WTC11 (cell line): ENCODE data around the gene INO80E. TPM values are rescaled to one million over a fixed set of nuclear protein-coding genes. Genes with fewer than 3 reads are reported as not detected.

ENCODE experiments used
- ATAC-seq: fragments of 200-7000 bp; cut with Tn5 transposase; 2 replicates; pipeline ENCODE4 v1.10.0; 2021; ENCODE audit warnings: mild to moderate bottlenecking, moderate library complexity
- CTCF ChIA-PET: fragments of 300-600 bp; sonication (Branson Sonifier 250); formaldehyde crosslinking; loops from one replicate; lab custom pipeline; 2021; ENCODE audit warnings: antibody characterized with exemption; lab: Charles Lee
- POLR2A ChIA-PET: fragments of 350-600 bp; sonication (Branson Sonifier 250); formaldehyde crosslinking; loops from one replicate; lab custom pipeline; 2021; ENCODE audit warnings: antibody characterized with exemption; lab: Charles Lee
- DNase-seq: peaks from one replicate; pipeline ENCODE4 v3.0.0; 2021; ENCODE audit warnings: low spot score
- H3K27ac Mint-ChIP-seq: 2 replicates; pipeline ENCODE4 v1.8.0; 2021; ENCODE audit warnings: mixed read lengths
- H3K27me3 Mint-ChIP-seq: 2 replicates; pipeline ENCODE4 v1.8.0; 2021; ENCODE audit warnings: low read depth, mild to moderate bottlenecking, moderate library complexity, mixed read lengths
- H3K36me3 Mint-ChIP-seq: 2 replicates; pipeline ENCODE4 v1.8.0; 2021; ENCODE audit warnings: mixed read lengths
- H3K4me1 Mint-ChIP-seq: 2 replicates; pipeline ENCODE4 v1.8.0; 2022; ENCODE audit warnings: mixed read lengths
- H3K4me3 Mint-ChIP-seq: 2 replicates; pipeline ENCODE4 v1.8.0; 2021; ENCODE audit warnings: mild to moderate bottlenecking, moderate library complexity, mixed read lengths
- H3K9me3 Mint-ChIP-seq: 2 replicates; pipeline ENCODE4 v1.8.0; 2021; ENCODE audit warnings: mixed read lengths
- ATF1 ChIP-seq: sonication (generic); formaldehyde crosslinking; IDR thresholded peaks from 2 replicates; pipeline ENCODE4 v1.8.1; 2023; ENCODE audit warnings: mild to moderate bottlenecking, moderate library complexity, missing genetic modification reagents
- ATF6 ChIP-seq: sonication (generic); formaldehyde crosslinking; IDR thresholded peaks from 2 replicates; pipeline ENCODE4 v1.8.1; 2023; ENCODE audit warnings: mild to moderate bottlenecking, missing genetic modification reagents
- ERG ChIP-seq: fragments of 250-450 bp; sonication (Bioruptor Pico); IDR thresholded peaks from 2 replicates; pipeline ENCODE4 v1.8.0; 2021; ENCODE audit warnings: mild to moderate bottlenecking
- FOXK1 ChIP-seq: sonication (generic); formaldehyde crosslinking; IDR thresholded peaks from 2 replicates; pipeline ENCODE4 v1.8.0; 2022; ENCODE audit warnings: mild to moderate bottlenecking, moderate library complexity, missing genetic modification reagents
- JUN ChIP-seq: sonication (generic); formaldehyde crosslinking; IDR thresholded peaks from 2 replicates; pipeline ENCODE4 v1.8.0; 2023; ENCODE audit warnings: mild to moderate bottlenecking, missing genetic modification reagents
- KAT7 ChIP-seq: sonication (generic); formaldehyde crosslinking; IDR thresholded peaks from 2 replicates; pipeline ENCODE4 v1.8.1; 2023; ENCODE audit warnings: missing genetic modification reagents, mild to moderate bottlenecking, borderline replicate concordance
- NR1H2 ChIP-seq: sonication (generic); formaldehyde crosslinking; IDR thresholded peaks from 2 replicates; pipeline ENCODE4 v1.9.0; 2021; ENCODE audit warnings: mild to moderate bottlenecking, moderate library complexity, missing genetic modification reagents
- TCF7 ChIP-seq: sonication (generic); formaldehyde crosslinking; IDR thresholded peaks from 2 replicates; pipeline ENCODE4 v1.8.0; 2022; ENCODE audit warnings: mild to moderate bottlenecking, low read depth, missing genetic modification reagents, moderate library complexity
- USF1 ChIP-seq: sonication (generic); formaldehyde crosslinking; IDR thresholded peaks from 2 replicates; pipeline ENCODE4 v1.8.0; 2022; ENCODE audit warnings: mild to moderate bottlenecking, missing genetic modification reagents
- ZBTB43 ChIP-seq: sonication (generic); formaldehyde crosslinking; IDR thresholded peaks from 2 replicates; pipeline ENCODE4 v1.8.1; 2023; ENCODE audit warnings: mild to moderate bottlenecking, missing genetic modification reagents
- ZNF121 ChIP-seq: sonication (generic); formaldehyde crosslinking; IDR thresholded peaks from 2 replicates; pipeline ENCODE4 v1.8.0; 2023; ENCODE audit warnings: missing genetic modification reagents
- ZNF219 ChIP-seq: sonication (generic); formaldehyde crosslinking; IDR thresholded peaks from 2 replicates; pipeline ENCODE4 v1.8.0; 2023; ENCODE audit warnings: missing genetic modification reagents, mild to moderate bottlenecking, borderline replicate concordance
- ZNF423 ChIP-seq: fragments of 250-450 bp; sonication (Bioruptor Pico); IDR thresholded peaks from 2 replicates; pipeline ENCODE4 v2.1.2; 2022; ENCODE audit warnings: mild to moderate bottlenecking, moderate library complexity
- ZNF512 ChIP-seq: sonication (generic); formaldehyde crosslinking; IDR thresholded peaks from 2 replicates; pipeline ENCODE4 v1.8.1; 2022; ENCODE audit warnings: missing genetic modification reagents, borderline replicate concordance
- ZNF532 ChIP-seq: fragments of 250-450 bp; sonication (Bioruptor Pico); IDR thresholded peaks from 2 replicates; pipeline ENCODE4 v1.9.0; 2021; ENCODE audit warnings: mild to moderate bottlenecking, borderline replicate concordance
- total RNA-seq: library from RNA; stranded (reverse); gene quantifications from 3 replicates; pipeline ENCODE4 v1.2.3, GENCODE V29; 2021

Gene INO80E
- total RNA-seq, 1 experiment from 2014 or later: 101 TPM

GRCh38 chr16:30030011-30030685 is 34.1 kb downstream of the INO80E start:
- TF ChIP-seq ZBTB43 (no peak), ZNF121 (CRISPR knock-in tag) (no peak), FOXK1 (no peak), ATF1 (no peak), ATF6 (no peak), ERG (CRISPR knock-in tag) (no peak), ZNF532 (no peak), NR1H2 (CRISPR knock-in tag) (no peak), JUN (CRISPR knock-in tag) (no peak), ZNF512 (CRISPR knock-in tag) (no peak), KAT7 (no peak), ZNF219 (CRISPR knock-in tag) (no peak), USF1 (CRISPR knock-in tag) (no peak), ZNF423 (CRISPR knock-in tag) (no peak), TCF7 (CRISPR knock-in tag) (no peak)
- Mint-ChIP-seq H3K36me3 (no peaks in the 10 kb centered on the region), H3K4me1 (peaks cover 35% of the 10 kb centered on the region), H3K4me3 (peak overlapping the region; percentile 79), H3K9me3 (no peaks in the 10 kb centered on the region), H3K27me3 (peaks cover 32% of the 10 kb centered on the region), H3K27ac (no peak overlapping the region)
- ATAC-seq (no peak), DNase-seq (no peak)
- ChIA-PET POLR2A (interaction anchor here (0.7 kb wide), 1 partner anchor 214 kb away, joined by 3 read pairs; the partner anchor contains the start of gene PAGR1), CTCF (interaction anchor here (0.7 to 3.6 kb wide), 8 partner anchors 55 to 350 kb away, joined by 3 to 42 read pairs (median 28); partner anchors contain the start of genes ASPHD1, MAZ, MVP and PAGR1)
